ENCODE measurements around the gene NUMB. TPM values are rescaled to one million over a fixed set of nuclear protein-coding genes. Genes with fewer than 3 reads are reported as not detected.

NUMB gene
- total RNA-seq, 1 experiment from 2014 or later = 42.0 TPM

GRCh38 chr14:73462815-73463214 lies 4.5 kb upstream of the NUMB start:
- TF ChIP-seq ELF4 (CRISPR knock-in tag; IDR thresholded peaks at IDR 0.05; ENCODE audit: low read depth) = no peak
- Mint-ChIP-seq H3K27ac (no peak overlapping the region), H3K4me1 (peaks cover 28% of the 10 kb centered on the region), H3K27me3 (ENCODE audit: low read depth) (no peaks in the 10 kb centered on the region; the same call in 1 of the 2 replicates), H3K36me3 (no peaks in the 10 kb centered on the region), H3K9me3 (no peaks in the 10 kb centered on the region), H3K4me3 (no peak overlapping the region)
- ChIA-PET CTCF (interaction anchor here (1.2 to 4.4 kb wide), 5 partner anchors 9 to 290 kb away, joined by 3 to 17 read pairs (median 5); no protein-coding TSS in a partner anchor), POLR2A (no interaction called here)
- DNase-seq (ENCODE audit: low spot score) = no peak
- no peak for ATAC-seq

GRCh38 chr14:73462048-73462715 lies 3.8 kb upstream of the NUMB start:
- no peaks in the 10 kb centered on the region; the same call in 1 of the 2 replicates for H3K27me3 Mint-ChIP-seq (ENCODE audit: low read depth)
- POLR2A ChIA-PET = no interaction called here
- peaks cover 29% of the 10 kb centered on the region for H3K4me1 Mint-ChIP-seq
- no peak overlapping the region for H3K4me3 Mint-ChIP-seq
- no peaks in the 10 kb centered on the region for H3K36me3 Mint-ChIP-seq
- DNase-seq (ENCODE audit: low spot score) = no peak
- H3K9me3 Mint-ChIP-seq = no peaks in the 10 kb centered on the region
- TF ChIP-seq GABPB1 (CRISPR knock-in tag; IDR thresholded peaks at IDR 0.05) (peak; percentile 80; the same call in 1 of the 2 replicates), NFE2L1 (CRISPR knock-in tag; IDR thresholded peaks at IDR 0.05) (no peak), ZNF263 (CRISPR knock-in tag; IDR thresholded peaks at IDR 0.05; ENCODE audit: low read depth) (no peak), CDX4 (CRISPR knock-in tag; IDR thresholded peaks at IDR 0.05; ENCODE audit: borderline replicate concordance) (no peak), ZBTB43 (CRISPR knock-in tag; IDR thresholded peaks at IDR 0.05) (no peak)
- CTCF ChIA-PET = interaction anchor here (0.5 to 4.4 kb wide), 5 partner anchors 10 to 396 kb away, joined by 3 to 17 read pairs (median 5); no protein-coding TSS in a partner anchor
- ATAC-seq = no peak
- no peak overlapping the region for H3K27ac Mint-ChIP-seq

GRCh38 chr14:73461478-73462047 lies 3.2 kb upstream of the NUMB start:
- H3K27me3 Mint-ChIP-seq (ENCODE audit: low read depth) = no peaks in the 10 kb centered on the region; the same call in 1 of the 2 replicates
- no peaks in the 10 kb centered on the region for H3K36me3 Mint-ChIP-seq
- DNase-seq (ENCODE audit: low spot score) (no peak), ATAC-seq (no peak)
- no peak overlapping the region for H3K4me3 Mint-ChIP-seq
- TF ChIP-seq ATF3 (CRISPR knock-in tag; conservative IDR thresholded peaks at IDR 0.05) (no peak), FOXK1 (CRISPR knock-in tag; IDR thresholded peaks at IDR 0.05) (no peak), SP1 (CRISPR knock-in tag; conservative IDR thresholded peaks at IDR 0.05) (no peak), USF1 (CRISPR knock-in tag; IDR thresholded peaks at IDR 0.05) (no peak), TP53 (CRISPR knock-in tag; IDR thresholded peaks at IDR 0.05) (no peak)
- TF ChIP-seq, protein P1, sequence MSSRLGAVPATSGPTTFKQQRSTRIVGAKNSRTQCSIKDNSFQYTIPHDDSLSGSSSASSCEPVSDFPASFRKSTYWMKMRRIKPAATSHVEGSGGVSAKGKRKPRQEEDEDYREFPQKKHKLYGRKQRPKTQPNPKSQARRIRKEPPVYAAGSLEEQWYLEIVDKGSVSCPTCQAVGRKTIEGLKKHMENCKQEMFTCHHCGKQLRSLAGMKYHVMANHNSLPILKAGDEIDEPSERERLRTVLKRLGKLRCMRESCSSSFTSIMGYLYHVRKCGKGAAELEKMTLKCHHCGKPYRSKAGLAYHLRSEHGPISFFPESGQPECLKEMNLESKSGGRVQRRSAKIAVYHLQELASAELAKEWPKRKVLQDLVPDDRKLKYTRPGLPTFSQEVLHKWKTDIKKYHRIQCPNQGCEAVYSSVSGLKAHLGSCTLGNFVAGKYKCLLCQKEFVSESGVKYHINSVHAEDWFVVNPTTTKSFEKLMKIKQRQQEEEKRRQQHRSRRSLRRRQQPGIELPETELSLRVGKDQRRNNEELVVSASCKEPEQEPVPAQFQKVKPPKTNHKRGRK (CRISPR knock-in tag; IDR thresholded peaks at IDR 0.05; ENCODE audit: borderline replicate concordance) = no peak
- no peak overlapping the region for H3K27ac Mint-ChIP-seq
- ChIA-PET CTCF (interaction anchor here (1.3 to 4.4 kb wide), 3 partner anchors 10 to 166 kb away, joined by 3 to 17 read pairs (median 7); no protein-coding TSS in a partner anchor), POLR2A (no interaction called here)
- H3K4me1 Mint-ChIP-seq = peaks cover 35% of the 10 kb centered on the region
- no peaks in the 10 kb centered on the region for H3K9me3 Mint-ChIP-seq

GRCh38 chr14:73460691-73461127 lies 2.4 kb upstream of the NUMB start:
- no peaks in the 10 kb centered on the region; the same call in 1 of the 2 replicates for H3K27me3 Mint-ChIP-seq (ENCODE audit: low read depth)
- ATAC-seq = no peak
- no peak overlapping the region for H3K4me3 Mint-ChIP-seq
- H3K27ac Mint-ChIP-seq = 0 out of 2 replicates have a peak overlapping the region, but pooled peaks have one; percentile 55
- no peaks in the 10 kb centered on the region for H3K9me3 Mint-ChIP-seq
- POLR2A ChIA-PET = interaction anchor here (0.6 to 0.7 kb wide), 3 partner anchors 202 to 454 kb away, joined by 4 to 5 read pairs (median 5); no protein-coding TSS in a partner anchor
- DNase-seq (ENCODE audit: low spot score) = no peak
- no peaks in the 10 kb centered on the region for H3K36me3 Mint-ChIP-seq
- peaks cover 37% of the 10 kb centered on the region for H3K4me1 Mint-ChIP-seq
- CTCF ChIA-PET = interaction anchor here (4.4 kb wide), 1 partner anchor 166 kb away, joined by 17 read pairs; no protein-coding TSS in a partner anchor
- TF ChIP-seq HMGA2 (CRISPR knock-in tag; IDR thresholded peaks at IDR 0.05) (no peak), ERG (CRISPR knock-in tag; IDR thresholded peaks at IDR 0.05) (no peak), ZBTB43 (CRISPR knock-in tag; IDR thresholded peaks at IDR 0.05) (no peak), NR1H2 (CRISPR knock-in tag; IDR thresholded peaks at IDR 0.05) (no peak), IRF1 (CRISPR knock-in tag; IDR thresholded peaks at IDR 0.05) (no peak)
- TF ChIP-seq, protein P2, sequence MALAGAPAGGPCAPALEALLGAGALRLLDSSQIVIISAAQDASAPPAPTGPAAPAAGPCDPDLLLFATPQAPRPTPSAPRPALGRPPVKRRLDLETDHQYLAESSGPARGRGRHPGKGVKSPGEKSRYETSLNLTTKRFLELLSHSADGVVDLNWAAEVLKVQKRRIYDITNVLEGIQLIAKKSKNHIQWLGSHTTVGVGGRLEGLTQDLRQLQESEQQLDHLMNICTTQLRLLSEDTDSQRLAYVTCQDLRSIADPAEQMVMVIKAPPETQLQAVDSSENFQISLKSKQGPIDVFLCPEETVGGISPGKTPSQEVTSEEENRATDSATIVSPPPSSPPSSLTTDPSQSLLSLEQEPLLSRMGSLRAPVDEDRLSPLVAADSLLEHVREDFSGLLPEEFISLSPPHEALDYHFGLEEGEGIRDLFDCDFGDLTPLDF (CRISPR knock-in tag; IDR thresholded peaks at IDR 0.05) = no peak

Measured in WTC11 (cell line).